ENCODE results near the gene ERI3. TPM values are rescaled to one million over a fixed set of nuclear protein-coding genes. Genes with fewer than 3 reads are reported as not detected.
A peak's percentile ranks its signal among the peaks of the same experiment; 100 is the strongest.

The ERI3 gene, protein sequence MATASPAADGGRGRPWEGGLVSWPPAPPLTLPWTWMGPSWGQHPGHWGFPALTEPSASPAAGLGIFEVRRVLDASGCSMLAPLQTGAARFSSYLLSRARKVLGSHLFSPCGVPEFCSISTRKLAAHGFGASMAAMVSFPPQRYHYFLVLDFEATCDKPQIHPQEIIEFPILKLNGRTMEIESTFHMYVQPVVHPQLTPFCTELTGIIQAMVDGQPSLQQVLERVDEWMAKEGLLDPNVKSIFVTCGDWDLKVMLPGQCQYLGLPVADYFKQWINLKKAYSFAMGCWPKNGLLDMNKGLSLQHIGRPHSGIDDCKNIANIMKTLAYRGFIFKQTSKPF
- 22.3 TPM for total RNA-seq (2013)
- polyA plus RNA-seq = 10 to 100 TPM; 26.4 to 35.0 (median 26.6) TPM
- 15.4 and 20.9 TPM in 2 replicates for polyA minus RNA-seq
- 2.0 to 17.3 (median 12.0) reads per million in 11 experiments for total RNA-seq

DNA sequence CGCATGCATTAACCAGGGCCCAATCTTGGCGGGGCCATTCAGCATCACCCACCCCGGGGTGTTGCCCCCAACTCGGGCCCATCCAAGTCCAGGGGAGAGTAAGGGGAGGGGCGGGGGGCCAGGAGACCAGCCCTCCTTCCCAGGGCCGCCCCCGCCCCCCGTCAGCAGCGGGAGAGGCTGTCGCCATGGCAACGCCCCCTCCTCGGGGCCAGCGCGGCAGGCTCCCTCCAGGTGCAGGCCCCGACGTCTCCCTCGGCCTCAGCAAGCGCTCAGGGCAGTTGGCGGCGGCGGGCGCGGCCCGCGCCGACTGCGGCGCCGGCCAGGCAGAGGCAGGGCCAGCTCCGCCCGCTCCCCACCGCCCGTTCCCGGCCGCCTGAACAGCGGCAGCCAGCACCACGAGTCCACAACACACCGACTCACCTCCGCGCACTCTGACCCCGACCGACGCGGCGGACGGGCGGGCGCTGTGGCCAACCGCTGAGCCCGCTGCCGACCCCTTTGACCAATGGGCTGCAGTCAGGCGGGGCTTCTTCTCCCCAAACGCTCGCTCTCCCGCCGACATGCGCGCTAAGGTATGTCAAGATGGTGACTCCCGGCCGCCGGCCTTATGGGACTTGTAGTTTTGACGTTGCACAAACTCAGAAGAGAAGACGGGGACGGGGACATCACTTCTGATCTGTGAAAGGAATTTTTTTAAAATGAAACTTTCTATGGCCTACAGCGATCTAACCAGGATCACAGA, at the start of gene ERI3:
Gene ERI3 (minus strand): TSS at position 418 of the 742 bp plus-strand sequence. CDS start 231 bp downstream, at position 187.
- H3K36me3 Mint-ChIP-seq = peaks cover 3 to 5% of the 10 kb centered on the region in 2 donors

More for the DNA sequence above, at the start of gene ERI3:
- H2AFZ ChIP-seq (ENCODE audit: insufficient read depth, low read depth, low read length, poor library complexity, severe bottlenecking) = peak within 1 kb of the TSS; percentile 96
- peak within 1 kb of the TSS; percentile 81 to 82 for H3K4me3 Mint-ChIP-seq
- intact Hi-C loops (cut with micrococcal nuclease) = loop anchor here (1.0 to 10.0 kb wide), 3 partner anchors 140 to 380 kb away; partner anchors contain the start of genes ATP6V0B (in 1 of the 2), B4GALT2 (in 1 of the 2), DMAP1 (in 1 of the 2) and DPH2 (in 1 of the 2)
- DNase-seq = peak; percentile 96 to 97 (median 96)
- under 1% methylated on average over 58 of the region's 65 CpGs for WGBS (ENCODE audit: insufficient coverage)
- no peaks in the 10 kb centered on the region for H3K27me3 ChIP-seq (ENCODE audit: control insufficient read depth in 2 of 2, insufficient read depth in 2 of 2, low read length in 2 of 2)
- peak within 1 kb of the TSS; percentile 17 to 87 for H3K27ac ChIP-seq (ENCODE audit: low read depth in 1 of 2, low read length in 2 of 2)
- peaks cover 0 to 1% (median 0%) of the 10 kb centered on the region in 3 donors for H3K27me3 Mint-ChIP-seq (ENCODE audit: low read depth in 3 of 3)
- H3K4me3 ChIP-seq (replicated peaks in 1 of 3; ENCODE audit: low read depth in 2 of 3, low read length in 3 of 3) = peak within 1 kb of the TSS; percentile 52 to 90 (median 60)
- H3K4me1 Mint-ChIP-seq = peaks cover 20% of the 10 kb centered on the region
- TF ChIP-seq, protein P1, sequence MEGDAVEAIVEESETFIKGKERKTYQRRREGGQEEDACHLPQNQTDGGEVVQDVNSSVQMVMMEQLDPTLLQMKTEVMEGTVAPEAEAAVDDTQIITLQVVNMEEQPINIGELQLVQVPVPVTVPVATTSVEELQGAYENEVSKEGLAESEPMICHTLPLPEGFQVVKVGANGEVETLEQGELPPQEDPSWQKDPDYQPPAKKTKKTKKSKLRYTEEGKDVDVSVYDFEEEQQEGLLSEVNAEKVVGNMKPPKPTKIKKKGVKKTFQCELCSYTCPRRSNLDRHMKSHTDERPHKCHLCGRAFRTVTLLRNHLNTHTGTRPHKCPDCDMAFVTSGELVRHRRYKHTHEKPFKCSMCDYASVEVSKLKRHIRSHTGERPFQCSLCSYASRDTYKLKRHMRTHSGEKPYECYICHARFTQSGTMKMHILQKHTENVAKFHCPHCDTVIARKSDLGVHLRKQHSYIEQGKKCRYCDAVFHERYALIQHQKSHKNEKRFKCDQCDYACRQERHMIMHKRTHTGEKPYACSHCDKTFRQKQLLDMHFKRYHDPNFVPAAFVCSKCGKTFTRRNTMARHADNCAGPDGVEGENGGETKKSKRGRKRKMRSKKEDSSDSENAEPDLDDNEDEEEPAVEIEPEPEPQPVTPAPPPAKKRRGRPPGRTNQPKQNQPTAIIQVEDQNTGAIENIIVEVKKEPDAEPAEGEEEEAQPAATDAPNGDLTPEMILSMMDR (IDR thresholded peaks at IDR 0.05) = no peak
- peak within 1 kb of the TSS; percentile 62 to 93 (median 86) for H3K27ac Mint-ChIP-seq
- peaks cover 11 to 17% of the 10 kb centered on the region in 2 donors for H3K4me1 ChIP-seq (ENCODE audit: control insufficient read depth in 1 of 2, insufficient read depth in 2 of 2, low read length in 2 of 2)
- H3K79me2 ChIP-seq (ENCODE audit: insufficient read depth, low read length) = peaks cover 20% of the 10 kb centered on the region
- no peaks in the 10 kb centered on the region for H4K20me1 ChIP-seq (ENCODE audit: insufficient read depth, low read length)
- H3K36me3 ChIP-seq (replicated peaks in 1 of 2; ENCODE audit: control insufficient read depth in 1 of 2, insufficient read depth in 2 of 2, low read length in 2 of 2) = no peaks in the 10 kb centered on the region
- peak within 1 kb of the TSS; percentile 93 for H3K4me2 ChIP-seq (replicated peaks; ENCODE audit: extremely low read depth, low read length, poor library complexity, severe bottlenecking)
- H3K9ac ChIP-seq (ENCODE audit: insufficient read depth, low read length, poor library complexity, severe bottlenecking) = peak within 1 kb of the TSS; percentile 94
- H3K9me3 Mint-ChIP-seq = no peaks in the 10 kb centered on the region
- no peaks in the 10 kb centered on the region for H3K9me3 ChIP-seq (replicated peaks in 1 of 2; ENCODE audit: control insufficient read depth in 1 of 2, insufficient read depth in 1 of 2, low read length in 2 of 2)
